Astrocyte of the cerebellum (primary cell): ENCODE measurements around the gene ATXN10.

Source experiments
- DNase-seq: peaks from one replicate; pipeline ENCODE4 v3.0.0-alpha.2; 2011; ENCODE audit warnings: low read depth
- H3K4me3 ChIP-seq: 2 replicates; pipeline ENCODE4 v1.5.1; 2011; ENCODE audit warnings: mild to moderate bottlenecking, low read depth, low read length, moderate library complexity
- in situ Hi-C: cut with HindIII; loops from 2 replicates; pipeline ENCODE4 v1.10.0; 2017; ENCODE audit warnings: low sequenced_read_pairs
- TF ChIP-seq, protein P1 (sequence below): IDR thresholded peaks from 2 replicates; pipeline ENCODE4 v1.5.1; 2012; ENCODE audit warnings: low read length, low read depth, moderate library complexity, mild to moderate bottlenecking; ENCODE audit errors: missing control alignments

Gene ATXN10

DNA sequence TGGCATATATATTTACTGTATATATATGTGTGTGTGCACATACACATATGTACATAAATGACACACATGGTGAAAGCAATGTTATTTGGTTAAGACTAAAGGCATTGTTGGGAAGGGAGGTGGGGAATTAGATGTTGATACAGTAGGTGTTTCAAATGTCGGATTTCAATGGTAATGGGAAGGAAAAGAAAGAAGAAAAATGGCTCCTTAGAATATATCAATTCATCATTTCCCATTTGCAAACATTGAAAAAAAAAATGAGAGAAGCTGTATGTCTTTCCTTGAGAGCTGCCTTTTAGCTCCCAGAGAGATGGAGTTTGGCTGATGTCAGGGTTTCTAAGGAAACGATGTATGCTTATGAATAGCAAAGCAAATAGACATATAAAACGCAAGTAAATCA lies 33.4 kb upstream of the ATXN10 start:
- no peak for DNase-seq
- H3K4me3 ChIP-seq = no peak overlapping the region
- in situ Hi-C loops = no loop called here
- TF ChIP-seq, protein P1, sequence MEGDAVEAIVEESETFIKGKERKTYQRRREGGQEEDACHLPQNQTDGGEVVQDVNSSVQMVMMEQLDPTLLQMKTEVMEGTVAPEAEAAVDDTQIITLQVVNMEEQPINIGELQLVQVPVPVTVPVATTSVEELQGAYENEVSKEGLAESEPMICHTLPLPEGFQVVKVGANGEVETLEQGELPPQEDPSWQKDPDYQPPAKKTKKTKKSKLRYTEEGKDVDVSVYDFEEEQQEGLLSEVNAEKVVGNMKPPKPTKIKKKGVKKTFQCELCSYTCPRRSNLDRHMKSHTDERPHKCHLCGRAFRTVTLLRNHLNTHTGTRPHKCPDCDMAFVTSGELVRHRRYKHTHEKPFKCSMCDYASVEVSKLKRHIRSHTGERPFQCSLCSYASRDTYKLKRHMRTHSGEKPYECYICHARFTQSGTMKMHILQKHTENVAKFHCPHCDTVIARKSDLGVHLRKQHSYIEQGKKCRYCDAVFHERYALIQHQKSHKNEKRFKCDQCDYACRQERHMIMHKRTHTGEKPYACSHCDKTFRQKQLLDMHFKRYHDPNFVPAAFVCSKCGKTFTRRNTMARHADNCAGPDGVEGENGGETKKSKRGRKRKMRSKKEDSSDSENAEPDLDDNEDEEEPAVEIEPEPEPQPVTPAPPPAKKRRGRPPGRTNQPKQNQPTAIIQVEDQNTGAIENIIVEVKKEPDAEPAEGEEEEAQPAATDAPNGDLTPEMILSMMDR = no peak

DNA sequence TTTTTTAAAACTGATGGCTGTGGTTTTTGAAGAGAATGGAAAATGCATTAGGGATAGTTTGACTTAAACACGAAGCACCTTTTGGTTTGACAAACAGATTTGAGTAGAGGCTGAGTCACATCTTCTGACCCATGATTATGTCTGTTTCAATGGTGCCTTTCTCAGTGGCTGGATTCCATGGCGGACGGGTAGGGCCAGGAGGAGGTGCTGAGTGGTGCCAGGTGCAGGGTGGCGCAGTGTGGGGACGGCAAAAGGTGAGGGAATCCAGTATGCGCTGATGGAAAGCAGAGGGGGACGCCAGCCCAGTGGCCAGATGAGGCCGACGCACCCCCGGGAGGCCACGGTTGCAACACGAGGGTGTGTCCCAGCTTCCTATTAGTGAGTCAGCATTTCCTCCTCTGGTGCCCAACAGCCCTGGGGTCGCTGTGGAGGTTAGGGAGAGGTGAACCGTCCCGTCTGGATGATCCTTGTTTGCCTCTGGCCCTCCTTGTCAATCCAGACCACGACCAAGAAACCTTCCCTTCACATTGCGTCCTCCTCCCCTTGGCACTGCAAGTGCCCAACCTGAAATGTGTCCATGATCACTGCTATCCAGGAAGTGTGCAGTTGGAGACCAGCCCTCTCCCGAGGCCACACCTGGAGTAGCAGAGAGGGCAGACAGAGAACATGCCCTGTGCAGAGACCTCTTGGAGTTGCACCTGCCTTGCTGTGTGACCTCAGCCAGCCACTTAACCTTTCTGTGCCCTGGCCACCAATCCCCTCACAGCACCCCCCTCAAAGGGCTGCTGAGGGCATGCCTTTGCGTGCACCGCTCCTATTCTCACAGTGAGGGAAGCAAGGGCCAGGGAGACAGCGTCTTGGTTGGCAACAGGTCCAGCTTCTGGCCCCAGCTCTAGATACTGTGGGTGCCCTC lies 32.5 kb upstream of the ATXN10 start:
- in situ Hi-C loops = no loop called here
- no peak overlapping the region for H3K4me3 ChIP-seq
- DNase-seq = no peak
- TF ChIP-seq, protein P1 = no peak

DNA sequence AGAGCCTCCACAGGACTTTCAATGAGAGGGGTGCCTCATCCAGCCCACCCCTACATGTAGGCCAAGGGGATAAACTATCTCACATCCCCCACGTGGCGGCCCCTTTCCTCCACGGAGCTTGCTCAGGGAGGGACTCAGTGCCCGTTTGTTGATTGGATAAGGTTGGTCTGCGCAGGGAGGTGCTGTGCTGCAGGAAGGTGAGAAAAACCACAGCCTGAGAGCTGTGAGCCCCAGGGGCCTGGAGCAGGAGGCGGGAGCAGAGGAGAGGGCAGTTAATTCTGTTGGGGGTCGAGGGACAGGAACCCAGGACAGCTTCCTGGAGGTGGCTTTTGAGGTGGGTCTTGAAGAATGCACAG lies 31.9 kb upstream of the ATXN10 start:
- in situ Hi-C loops = loop anchor here (5.0 kb wide), 3 partner anchors 52 to 343 kb away; no protein-coding TSS in a partner anchor
- DNase-seq = no peak
- no peak overlapping the region for H3K4me3 ChIP-seq
- TF ChIP-seq, protein P1 = no peak

- H3K4me3 ChIP-seq = no peak overlapping the region
- DNase-seq = no peak
- TF ChIP-seq, protein P1 = no peak
- in situ Hi-C loops = loop anchor here (5.0 kb wide), 3 partner anchors 53 to 342 kb away; no protein-coding TSS in a partner anchor
These were observed 31.2 kb upstream of the ATXN10 start for GRCh38 chr22:45640291-45640940.

- H3K4me3 ChIP-seq = no peak overlapping the region
- in situ Hi-C loops = loop anchor here (5.0 kb wide), 3 partner anchors 54 to 341 kb away; no protein-coding TSS in a partner anchor
- TF ChIP-seq, protein P1 = no peak
- DNase-seq = no peak
These were observed 30.6 kb upstream of the ATXN10 start for GRCh38 chr22:45640941-45641621.

DNA sequence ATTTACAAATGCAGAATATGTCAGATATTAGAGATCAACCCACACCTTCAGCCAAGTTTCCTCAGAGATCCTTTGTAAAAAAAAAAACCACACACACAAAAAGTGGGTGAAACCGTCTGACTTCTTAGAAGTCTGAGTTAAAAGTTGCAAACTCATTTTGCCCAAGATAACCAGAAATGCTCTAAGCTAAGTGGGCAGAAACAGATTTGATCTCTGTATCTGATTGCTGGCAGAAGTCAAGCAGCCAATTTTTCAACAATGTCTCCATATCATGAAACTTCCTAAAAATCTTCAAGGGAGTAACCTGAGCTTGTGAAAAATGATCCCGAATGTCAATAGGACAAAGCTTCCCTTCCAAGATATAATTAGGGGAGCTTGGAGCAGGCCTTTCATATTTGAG lies 28.6 kb upstream of the ATXN10 start:
- DNase-seq = no peak
- TF ChIP-seq, protein P1 = no peak
- in situ Hi-C loops = loop anchor here (5.0 kb wide), 3 partner anchors 56 to 339 kb away; no protein-coding TSS in a partner anchor
- H3K4me3 ChIP-seq = no peak overlapping the region
